ENCODE results near the gene MZF1.

DNA sequence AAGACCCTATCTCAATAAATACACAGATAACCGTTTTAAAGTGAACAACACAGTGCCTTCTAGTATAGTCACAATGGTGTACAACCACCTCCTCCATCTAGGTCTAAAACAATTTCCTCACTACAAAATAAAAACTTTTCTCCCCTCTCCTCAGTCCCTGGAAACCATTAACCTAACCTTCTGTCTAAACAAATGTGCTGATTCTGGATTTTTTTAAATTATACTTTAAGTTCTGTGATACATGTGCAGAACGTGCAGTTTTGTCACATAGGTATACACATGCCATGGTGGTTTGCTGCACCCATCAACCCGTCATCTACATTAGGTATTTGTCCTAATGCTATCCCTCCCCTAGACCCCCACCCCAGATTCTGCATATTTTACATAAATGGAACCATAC is 43.7 kb downstream of the MZF1 start:
- TF ChIP-seq EZH2 (IDR thresholded peaks at IDR 0.05; ENCODE audit: insufficient read depth, poor library complexity, severe bottlenecking) = no peak
- TF ChIP-seq EZH2phosphoT487 (IDR thresholded peaks at IDR 0.05; ENCODE audit: insufficient read depth, low read depth) = no peak

Data from GM23248 (cell line).